GM23248 (cell line): ENCODE measurements around the gene ZNF470. TPM values are rescaled to one million over a fixed set of nuclear protein-coding genes. Genes with fewer than 3 reads are reported as not detected.

Experiments
- DNase-seq: peaks from one replicate; pipeline ENCODE4 v3.0.0-alpha.2; 2015
- H2AFZ ChIP-seq: fragments of 200-600 bp; sonication (generic); 2 replicates; pipeline ENCODE4 v1.6.1; 2016; ENCODE audit warnings: antibody characterized with exemption
- H3F3A ChIP-seq: fragments of 200-600 bp; sonication (generic); 2 replicates; pipeline ENCODE4 v1.6.1; 2016; ENCODE audit warnings: mild to moderate bottlenecking, antibody characterized with exemption, mixed run types; ENCODE audit not compliant: insufficient read depth
- H3K27ac ChIP-seq: fragments of 200-600 bp; sonication (generic); 2 replicates; pipeline ENCODE4 v1.5.1; 2016; ENCODE audit warnings: mild to moderate bottlenecking
- H3K27me3 ChIP-seq: fragments of 200-600 bp; sonication (generic); replicated peaks from 2 replicates; pipeline ENCODE4 v1.6.1; 2016; ENCODE audit warnings: mild to moderate bottlenecking; ENCODE audit not compliant: insufficient read depth
- H3K36me3 ChIP-seq: fragments of 200-600 bp; sonication (generic); 2 replicates; pipeline ENCODE4 v1.6.1; 2016; ENCODE audit warnings: low read depth, mild to moderate bottlenecking
- H3K4me1 ChIP-seq: fragments of 200-600 bp; sonication (generic); 2 replicates; pipeline ENCODE4 v1.6.1; 2016; ENCODE audit warnings: mild to moderate bottlenecking; ENCODE audit not compliant: insufficient read depth
- H3K4me2 ChIP-seq: fragments of 200-600 bp; sonication (generic); one replicate; pipeline ENCODE4 v1.6.1; 2016; ENCODE audit warnings: mild to moderate bottlenecking; ENCODE audit not compliant: unreplicated experiment
- H3K4me3 ChIP-seq: fragments of 200-600 bp; sonication (generic); 2 replicates; pipeline ENCODE4 v1.5.1; 2016; ENCODE audit warnings: mild to moderate bottlenecking
- H3K79me2 ChIP-seq: fragments of 200-600 bp; sonication (generic); 2 replicates; pipeline ENCODE4 v1.6.1; 2016; ENCODE audit warnings: mild to moderate bottlenecking; ENCODE audit not compliant: insufficient read depth
- H3K9ac ChIP-seq: fragments of 200-600 bp; sonication (generic); 2 replicates; pipeline ENCODE4 v1.6.1; 2016; ENCODE audit warnings: mild to moderate bottlenecking
- H3K9me2 ChIP-seq: fragments of 200-600 bp; sonication (generic); 2 replicates; pipeline ENCODE4 v1.6.1; 2016; ENCODE audit warnings: mixed run types, mild to moderate bottlenecking, moderate library complexity; ENCODE audit not compliant: insufficient read depth
- H3K9me3 ChIP-seq: fragments of 200-600 bp; sonication (generic); one replicate; pipeline ENCODE4 v1.6.1; 2017; ENCODE audit warnings: low read depth
- H4K20me1 ChIP-seq: fragments of 200-600 bp; sonication (generic); 2 replicates; pipeline ENCODE4 v1.6.0; 2016; ENCODE audit not compliant: insufficient read depth
- EZH2 ChIP-seq: fragments of 200-600 bp; sonication (generic); IDR thresholded peaks from 2 replicates; pipeline ENCODE4 v1.6.1; 2018; ENCODE audit warnings: antibody characterized with exemption, mild to moderate bottlenecking; ENCODE audit not compliant: insufficient read depth, poor library complexity, severe bottlenecking
- EZH2phosphoT487 ChIP-seq: fragments of 200-600 bp; sonication (generic); IDR thresholded peaks from 2 replicates; pipeline ENCODE4 v1.6.1; 2018; ENCODE audit warnings: antibody characterized with exemption, moderate library complexity, mild to moderate bottlenecking, low read depth; ENCODE audit not compliant: insufficient read depth
- WGBS, 2 experiments: methylation state at CpG; one replicate each; pipeline ENCODE4 v1.1.6; 2015 to 2017; ENCODE audit warnings: low lambda C conversion rate in 2 of 2, low coverage in 1 of 2; ENCODE audit errors: missing lambda C conversion rate in 2 of 2; 5-methylcytosine and 5-hydroxymethylcytosine counted together
- in situ Hi-C: fragments of 300-500 bp; cut with MboI; formaldehyde crosslinking; loops from 2 replicates; pipeline ENCODE4 v1.15.0; 2020
- polyA plus RNA-seq: library from polyadenylated mRNA; unstranded; fragments of >200 nt; fragmentation: Nextera tagmentation; extraction: Ambion mirVana; gene quantifications from 2 replicates; pipeline ENCODE4 v1.2.1, GENCODE V29; 2016
- total RNA-seq: library from RNA; depleted of rRNA; stranded (reverse); fragments of >200 nt; shearing (Covaris generic); gene quantifications from 2 replicates; pipeline ENCODE4 v1.2.3, GENCODE V29; 2014

ZNF470 gene
- total and polyA plus RNA-seq, 2 experiments from 2014 or later = 3.5 TPM

GRCh38 chr19:56596676-56597075, 29.4 kb downstream of the ZNF470 start:
- H3K9ac ChIP-seq = no peak overlapping the region
- H3K79me2 ChIP-seq = peaks cover 60% of the 10 kb centered on the region
- no peaks in the 10 kb centered on the region for H3K9me3 ChIP-seq
- H3K4me3 ChIP-seq = no peak overlapping the region
- no peak overlapping the region for H3K4me2 ChIP-seq
- H4K20me1 ChIP-seq = 0 out of 2 replicates have a peak, but pooled peaks cover 3% of the 10 kb centered on the region
- no peak for DNase-seq
- in situ Hi-C loops = no loop called here
- no peaks in the 10 kb centered on the region for H3K27me3 ChIP-seq
- H3K9me2 ChIP-seq = no peaks in the 10 kb centered on the region
- TF ChIP-seq EZH2phosphoT487 (no peak), EZH2 (no peak)
- no peak overlapping the region for H3K27ac ChIP-seq
- 73% methylated on average over 4 of the region's 4 CpGs for WGBS, 2 experiments
- H3K36me3 ChIP-seq = 0 out of 2 replicates have a peak, but pooled peaks cover 7% of the 10 kb centered on the region
- no peak overlapping the region for H2AFZ ChIP-seq
- no peaks in the 10 kb centered on the region for H3F3A ChIP-seq
- H3K4me1 ChIP-seq = peaks cover 4% of the 10 kb centered on the region; the same call in 1 of the 2 replicates

- Histone ChIP-seq H3K4me1 (peaks cover 4% of the 10 kb centered on the region; the same call in 1 of the 2 replicates), H3K36me3 (peaks cover 13% of the 10 kb centered on the region; the same call in 1 of the 2 replicates), H3K27ac (peak overlapping the region; percentile 73), H3K79me2 (peaks cover 70% of the 10 kb centered on the region), H3K4me2 (no peak overlapping the region), H3K9me3 (no peaks in the 10 kb centered on the region), H2AFZ (no peak overlapping the region), H3K9me2 (no peaks in the 10 kb centered on the region), H3K9ac (no peak overlapping the region), H3K4me3 (no peak overlapping the region), H3F3A (no peaks in the 10 kb centered on the region), H4K20me1 (0 out of 2 replicates have a peak, but pooled peaks cover 3% of the 10 kb centered on the region), H3K27me3 (no peaks in the 10 kb centered on the region)
- in situ Hi-C loops = no loop called here
- DNase-seq = peak; percentile 74
- WGBS, 2 experiments = 67 to 74% methylated on average over 4 of the region's 4 CpGs
- TF ChIP-seq EZH2 (no peak), EZH2phosphoT487 (no peak)
These were observed 30.4 kb downstream of the ZNF470 start for GRCh38 chr19:56597696-56598095.

GRCh38 chr19:56601375-56601774, 34.1 kb downstream of the ZNF470 start:
- H3K27ac ChIP-seq = no peak overlapping the region
- H3K9ac ChIP-seq = no peak overlapping the region
- peaks cover 93% of the 10 kb centered on the region for H3K79me2 ChIP-seq
- no peak overlapping the region for H2AFZ ChIP-seq
- TF ChIP-seq EZH2 (no peak), EZH2phosphoT487 (no peak)
- no peaks in the 10 kb centered on the region for H3K27me3 ChIP-seq
- no peaks in the 10 kb centered on the region for H3F3A ChIP-seq
- no peaks in the 10 kb centered on the region; the same call in 1 of the 2 replicates for H3K4me1 ChIP-seq
- H3K36me3 ChIP-seq = peaks cover 20% of the 10 kb centered on the region
- no peak overlapping the region for H3K4me2 ChIP-seq
- H3K9me3 ChIP-seq = no peaks in the 10 kb centered on the region
- WGBS, 2 experiments = 92 to 100% methylated on average over 3 of the region's 3 CpGs
- H3K4me3 ChIP-seq = no peak overlapping the region
- peak; percentile 28 for DNase-seq
- in situ Hi-C loops = no loop called here
- H4K20me1 ChIP-seq = peaks cover 3% of the 10 kb centered on the region; the same call in 1 of the 2 replicates
- H3K9me2 ChIP-seq = no peaks in the 10 kb centered on the region

GRCh38 chr19:56603829-56604228, 36.6 kb downstream of the ZNF470 start:
- DNase-seq = peak; percentile 57
- Histone ChIP-seq H3K27ac (no peak overlapping the region), H3F3A (no peaks in the 10 kb centered on the region), H3K9me2 (no peaks in the 10 kb centered on the region), H3K79me2 (peaks cover 89% of the 10 kb centered on the region), H3K27me3 (no peaks in the 10 kb centered on the region), H3K4me1 (no peaks in the 10 kb centered on the region; the same call in 1 of the 2 replicates), H3K36me3 (peaks cover 14% of the 10 kb centered on the region), H3K9me3 (no peaks in the 10 kb centered on the region), H3K9ac (no peak overlapping the region), H3K4me3 (no peak overlapping the region), H2AFZ (no peak overlapping the region), H3K4me2 (no peak overlapping the region), H4K20me1 (no peaks in the 10 kb centered on the region; the same call in 1 of the 2 replicates)
- TF ChIP-seq EZH2phosphoT487 = no peak
- TF ChIP-seq EZH2 = no peak
- in situ Hi-C loops = no loop called here
- WGBS, 2 experiments = 81 to 83% methylated on average over 6 of the region's 6 CpGs
